HFFc6 (cell line): Measurements from ENCODE around the gene CAMK1. TPM values are rescaled to one million over a fixed set of nuclear protein-coding genes. Genes with fewer than 3 reads are reported as not detected.

ENCODE experiments used
- DNase-seq: peaks from one replicate; pipeline ENCODE4 v3.0.0-alpha.2; 2018
- H3K27ac Mint-ChIP-seq: 2 replicates; pipeline ENCODE4 v1.8.0; 2020; ENCODE audit warnings: mild to moderate bottlenecking, mixed read lengths
- H3K27me3 Mint-ChIP-seq: 2 replicates; pipeline ENCODE4 v1.8.0; 2021; ENCODE audit warnings: mild to moderate bottlenecking, moderate library complexity, mixed read lengths; ENCODE audit not compliant: insufficient read depth
- H3K36me3 Mint-ChIP-seq: 2 replicates; pipeline ENCODE4 v1.8.0; 2021; ENCODE audit warnings: low read depth, mixed read lengths
- H3K4me1 Mint-ChIP-seq: 2 replicates; pipeline ENCODE4 v1.8.0; 2020; ENCODE audit warnings: low read depth, mixed read lengths
- H3K4me3 Mint-ChIP-seq: 2 replicates; pipeline ENCODE4 v1.8.0; 2020; ENCODE audit warnings: mild to moderate bottlenecking, moderate library complexity, mixed read lengths
- H3K9me3 Mint-ChIP-seq: 2 replicates; pipeline ENCODE4 v1.8.0; 2020; ENCODE audit warnings: mild to moderate bottlenecking, mixed read lengths
- CTCF ChIP-seq: fragments of 200-600 bp; sonication (generic); IDR thresholded peaks from 2 replicates; pipeline ENCODE4 v1.5.0; 2021; ENCODE audit warnings: antibody characterized with exemption, mild to moderate bottlenecking
- total RNA-seq, 6 experiments: library from RNA; stranded (reverse); fragmentation: NEBNext Ultra II Directional; extraction: Animal tissue kit (Norgen Biotek cat#: 25700); gene quantifications; 2 replicates in 1 of 6; 3 replicates in 5 of 6; pipeline ENCODE4 v1.2.3, GENCODE V29; 2021

The CAMK1 gene
- total RNA-seq, 6 experiments from 2014 or later: 22.1 to 33.0 (median 28.8) TPM

- peak; percentile 80 for DNase-seq
- no peaks in the 10 kb centered on the region for H3K9me3 Mint-ChIP-seq
- no peak for TF ChIP-seq CTCF
- peaks cover 45% of the 10 kb centered on the region for H3K4me1 Mint-ChIP-seq
- H3K27me3 Mint-ChIP-seq: peaks cover 1% of the 10 kb centered on the region
- peaks cover 41% of the 10 kb centered on the region for H3K36me3 Mint-ChIP-seq
- H3K4me3 Mint-ChIP-seq: peak overlapping the region; percentile 8; the same call in 1 of the 2 replicates
- peak overlapping the region; percentile 43 for H3K27ac Mint-ChIP-seq
Measured at GRCh38 chr3:9746330-9746729, 23.4 kb downstream of the CAMK1 start.

DNA sequence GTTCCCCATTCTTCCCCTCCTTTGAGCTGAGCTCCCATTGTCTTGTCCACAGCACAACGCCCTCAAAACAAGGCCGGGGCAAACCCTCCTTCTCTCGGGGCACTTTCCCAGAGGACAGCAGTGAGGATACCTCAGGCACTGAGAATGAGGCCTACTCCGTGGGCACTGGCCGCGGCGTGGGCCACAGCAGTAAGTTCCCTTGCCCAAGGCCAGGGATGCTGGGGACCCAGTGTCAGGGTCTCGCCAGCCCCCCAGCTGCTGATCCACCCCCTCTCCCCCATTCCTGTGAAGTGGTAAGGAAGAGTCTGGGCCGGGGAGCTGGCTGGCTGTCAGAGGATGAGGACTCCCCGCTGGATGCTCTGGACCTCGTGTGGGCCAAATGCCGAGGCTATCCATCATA is 24.2 kb downstream of the CAMK1 start:
- H3K27me3 Mint-ChIP-seq: peaks cover 1% of the 10 kb centered on the region
- H3K9me3 Mint-ChIP-seq: no peaks in the 10 kb centered on the region
- peaks cover 37% of the 10 kb centered on the region for H3K4me1 Mint-ChIP-seq
- no peak overlapping the region; the same call in 1 of the 2 replicates for H3K27ac Mint-ChIP-seq
- H3K4me3 Mint-ChIP-seq: no peak overlapping the region
- H3K36me3 Mint-ChIP-seq: peaks cover 41% of the 10 kb centered on the region
- no peak for DNase-seq
- no peak for TF ChIP-seq CTCF

GRCh38 chr3:9744162-9744561 is 25.6 kb downstream of the CAMK1 start:
- peaks cover 50% of the 10 kb centered on the region for H3K36me3 Mint-ChIP-seq
- H3K4me1 Mint-ChIP-seq: peaks cover 27% of the 10 kb centered on the region
- TF ChIP-seq CTCF: no peak
- no peak overlapping the region for H3K27ac Mint-ChIP-seq
- H3K27me3 Mint-ChIP-seq: peaks cover 1% of the 10 kb centered on the region
- H3K9me3 Mint-ChIP-seq: no peaks in the 10 kb centered on the region
- H3K4me3 Mint-ChIP-seq: no peak overlapping the region
- DNase-seq: no peak

- H3K4me3 Mint-ChIP-seq: no peak overlapping the region
- H3K9me3 Mint-ChIP-seq: no peaks in the 10 kb centered on the region
- peaks cover 56% of the 10 kb centered on the region for H3K36me3 Mint-ChIP-seq
- H3K27ac Mint-ChIP-seq: no peak overlapping the region
- peaks cover 1% of the 10 kb centered on the region for H3K27me3 Mint-ChIP-seq
- H3K4me1 Mint-ChIP-seq: peaks cover 22% of the 10 kb centered on the region
- DNase-seq: no peak
- TF ChIP-seq CTCF: no peak
Measured at GRCh38 chr3:9743548-9743947, 26.2 kb downstream of the CAMK1 start.

DNA sequence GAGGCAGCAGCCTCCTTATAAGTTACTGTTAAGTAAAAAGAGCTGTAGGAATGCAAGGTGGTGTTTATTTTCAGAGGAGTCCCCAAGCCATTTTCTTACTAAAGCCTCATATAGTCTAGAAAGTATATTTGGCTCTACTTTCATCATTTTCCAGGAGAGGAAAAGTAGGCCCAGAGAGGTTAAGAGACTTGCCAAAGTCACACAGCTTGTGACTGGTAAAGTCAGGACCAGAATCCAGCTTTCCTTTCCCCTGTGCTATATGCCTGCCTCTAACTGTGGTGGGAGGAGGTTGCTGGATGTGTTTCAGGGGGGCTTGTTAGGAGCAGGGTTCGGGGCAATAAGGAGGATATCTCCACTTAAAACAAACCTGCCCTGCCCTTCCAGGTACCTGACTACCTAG is 27.2 kb downstream of the CAMK1 start:
- no peaks in the 10 kb centered on the region for H3K9me3 Mint-ChIP-seq
- no peak overlapping the region for H3K4me3 Mint-ChIP-seq
- H3K36me3 Mint-ChIP-seq: peaks cover 54% of the 10 kb centered on the region
- TF ChIP-seq CTCF: no peak
- H3K4me1 Mint-ChIP-seq: peaks cover 20% of the 10 kb centered on the region
- H3K27ac Mint-ChIP-seq: no peak overlapping the region
- H3K27me3 Mint-ChIP-seq: peaks cover 1% of the 10 kb centered on the region; the same call in 1 of the 2 replicates
- DNase-seq: no peak

DNA sequence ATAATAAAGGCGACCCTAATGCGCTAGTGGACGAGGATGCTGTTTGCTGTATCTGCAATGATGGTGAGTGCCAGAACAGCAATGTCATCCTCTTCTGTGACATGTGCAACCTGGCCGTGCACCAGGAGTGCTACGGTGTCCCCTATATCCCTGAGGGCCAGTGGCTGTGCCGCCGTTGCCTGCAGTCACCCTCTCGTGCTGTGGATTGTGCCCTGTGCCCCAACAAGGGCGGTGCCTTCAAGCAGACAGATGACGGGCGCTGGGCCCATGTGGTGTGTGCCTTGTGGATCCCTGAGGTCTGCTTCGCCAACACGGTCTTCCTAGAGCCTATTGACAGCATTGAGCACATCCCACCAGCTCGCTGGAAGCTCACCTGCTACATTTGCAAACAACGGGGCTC is 30.6 kb downstream of the CAMK1 start:
- Mint-ChIP-seq H3K9me3 (no peaks in the 10 kb centered on the region), H3K4me3 (no peak overlapping the region), H3K27me3 (no peaks in the 10 kb centered on the region), H3K4me1 (peaks cover 8% of the 10 kb centered on the region; the same call in 1 of the 2 replicates), H3K36me3 (peaks cover 39% of the 10 kb centered on the region), H3K27ac (no peak overlapping the region)
- no peak for DNase-seq
- no peak for TF ChIP-seq CTCF
